LNCAP (cell line): ENCODE data around the gene BCL2A1.

Source experiments
- TF ChIP-seq, protein P1 (sequence below): fragments of 450-650 bp; IDR thresholded peaks from 2 replicates; pipeline ENCODE4 v1.5.1; 2017; ENCODE audit warnings: mild to moderate bottlenecking

BCL2A1 gene

DNA sequence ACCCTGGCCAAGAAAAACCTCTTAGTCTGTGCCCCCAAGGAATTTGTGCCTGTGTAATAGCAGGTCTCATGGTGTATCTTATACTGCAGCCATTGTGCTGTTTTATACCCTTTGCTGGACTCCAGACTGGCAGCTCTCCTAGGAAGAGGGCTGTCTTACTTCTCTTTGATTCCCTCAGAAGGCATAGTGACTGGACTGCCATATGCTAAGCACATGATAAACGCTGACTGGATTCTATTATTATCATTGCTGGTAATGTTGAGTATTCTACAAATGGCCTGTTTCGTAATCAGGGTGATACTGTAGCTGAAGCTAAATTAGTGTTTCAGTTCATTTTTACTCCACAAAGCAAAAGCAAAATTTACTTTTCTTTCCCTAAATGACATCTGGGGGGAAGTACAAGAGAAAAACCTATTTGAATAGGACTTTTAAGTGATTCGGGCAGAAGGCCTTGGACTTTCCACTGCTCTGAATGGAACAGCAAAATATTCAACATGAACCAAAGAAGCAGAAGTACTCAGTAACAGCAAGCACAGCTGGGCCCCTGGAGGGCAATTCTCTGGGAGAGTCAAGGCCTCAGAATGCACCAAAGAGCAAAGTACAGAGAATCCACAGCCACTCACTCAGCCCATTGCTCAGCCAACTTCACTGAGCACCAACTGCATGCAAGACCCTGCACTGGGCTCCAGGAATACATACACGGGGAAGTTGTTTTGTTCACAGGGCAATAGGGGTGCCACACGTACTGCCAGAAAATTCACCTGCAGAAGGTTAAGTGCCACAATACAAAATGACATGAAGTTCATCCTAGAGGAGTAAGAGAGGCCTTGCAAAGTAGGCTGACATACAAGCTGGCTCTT, 7.9 kb upstream of the BCL2A1 start:
- TF ChIP-seq, protein P1, sequence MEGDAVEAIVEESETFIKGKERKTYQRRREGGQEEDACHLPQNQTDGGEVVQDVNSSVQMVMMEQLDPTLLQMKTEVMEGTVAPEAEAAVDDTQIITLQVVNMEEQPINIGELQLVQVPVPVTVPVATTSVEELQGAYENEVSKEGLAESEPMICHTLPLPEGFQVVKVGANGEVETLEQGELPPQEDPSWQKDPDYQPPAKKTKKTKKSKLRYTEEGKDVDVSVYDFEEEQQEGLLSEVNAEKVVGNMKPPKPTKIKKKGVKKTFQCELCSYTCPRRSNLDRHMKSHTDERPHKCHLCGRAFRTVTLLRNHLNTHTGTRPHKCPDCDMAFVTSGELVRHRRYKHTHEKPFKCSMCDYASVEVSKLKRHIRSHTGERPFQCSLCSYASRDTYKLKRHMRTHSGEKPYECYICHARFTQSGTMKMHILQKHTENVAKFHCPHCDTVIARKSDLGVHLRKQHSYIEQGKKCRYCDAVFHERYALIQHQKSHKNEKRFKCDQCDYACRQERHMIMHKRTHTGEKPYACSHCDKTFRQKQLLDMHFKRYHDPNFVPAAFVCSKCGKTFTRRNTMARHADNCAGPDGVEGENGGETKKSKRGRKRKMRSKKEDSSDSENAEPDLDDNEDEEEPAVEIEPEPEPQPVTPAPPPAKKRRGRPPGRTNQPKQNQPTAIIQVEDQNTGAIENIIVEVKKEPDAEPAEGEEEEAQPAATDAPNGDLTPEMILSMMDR = no peak

DNA sequence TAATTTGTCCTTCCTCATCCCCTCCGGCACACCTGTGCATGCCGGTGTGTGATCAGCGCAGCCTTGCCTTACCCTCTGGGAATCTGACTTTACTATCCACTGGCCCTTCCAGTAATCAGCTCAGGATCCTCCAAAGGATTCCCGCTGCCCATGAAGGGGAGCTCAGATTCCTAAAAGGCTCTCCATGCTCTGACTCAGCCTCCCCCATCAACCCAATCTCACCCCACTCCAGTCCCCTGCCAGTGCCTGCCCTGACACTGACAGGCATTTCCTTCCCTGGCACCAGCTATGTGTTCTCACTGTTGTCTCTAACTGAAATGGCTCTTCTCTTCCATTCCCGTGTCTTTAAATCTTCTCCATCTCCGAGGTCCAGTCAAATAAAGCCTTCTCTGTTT, 7.3 kb upstream of the BCL2A1 start:
- TF ChIP-seq, protein P1 = no peak

DNA sequence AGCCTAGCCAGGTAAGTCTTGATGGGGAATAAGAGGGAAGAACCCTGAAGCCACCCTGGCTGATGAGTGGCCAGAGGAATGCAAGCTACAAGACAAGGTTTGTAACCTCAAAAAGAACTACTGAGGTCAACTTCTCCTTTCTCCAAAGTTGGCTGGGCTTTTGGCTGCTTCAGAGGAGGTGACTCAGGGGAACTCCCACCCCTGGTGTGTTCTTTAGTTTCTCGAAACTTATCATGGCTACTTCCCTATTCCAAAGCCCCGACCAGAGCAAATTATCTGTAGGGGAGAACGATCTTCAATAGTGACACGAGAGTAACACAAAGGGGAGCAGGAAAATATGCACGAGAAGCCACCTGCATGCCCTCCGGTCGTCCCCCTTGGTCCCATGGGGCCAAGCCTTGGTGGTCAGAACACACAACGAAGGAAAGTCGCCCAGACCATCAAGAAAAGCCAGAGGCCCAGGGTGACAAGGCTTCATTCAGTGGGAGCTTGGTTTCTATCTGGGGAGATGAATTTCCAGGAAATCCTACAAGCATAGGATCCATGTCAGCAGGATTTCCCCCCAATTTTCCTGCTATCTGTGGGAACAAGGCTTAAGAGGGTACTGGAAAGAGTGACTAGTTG, 6.5 kb upstream of the BCL2A1 start:
- TF ChIP-seq, protein P1 = no peak

DNA sequence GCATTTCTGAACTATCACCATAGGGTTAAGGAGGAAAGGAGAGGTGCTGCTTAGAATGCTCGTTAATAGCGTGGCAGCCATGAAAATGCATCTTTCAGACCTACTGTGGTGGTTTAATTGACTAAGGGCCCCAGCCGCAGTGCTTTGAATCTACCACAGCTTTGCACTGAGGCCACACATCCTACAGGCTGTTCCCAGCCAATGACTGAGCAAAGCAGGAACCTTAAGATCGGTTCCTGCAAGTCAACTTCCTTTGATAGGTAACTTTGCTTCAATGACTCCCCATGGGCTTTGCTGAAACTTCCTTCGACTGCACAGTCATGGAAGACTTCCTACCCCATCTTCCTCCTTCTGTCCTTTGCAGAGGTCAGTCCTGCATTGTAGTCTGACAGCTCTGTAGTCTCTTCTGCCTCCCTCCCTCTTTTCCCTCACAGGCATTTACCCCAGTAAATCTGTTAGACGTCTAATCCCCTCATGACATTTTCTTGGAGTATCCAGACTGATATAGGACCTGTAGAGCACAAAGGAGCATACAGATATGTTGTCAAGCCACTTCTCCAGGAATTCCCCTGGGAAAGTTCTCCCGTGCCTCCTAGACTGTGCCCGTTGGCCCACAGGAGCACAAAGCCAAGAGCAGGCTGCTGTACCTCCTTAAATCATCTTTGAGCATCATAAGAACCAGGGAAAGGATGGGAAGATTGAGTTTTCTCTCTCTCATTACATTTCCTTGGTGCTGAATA, 2.6 kb upstream of the BCL2A1 start:
- TF ChIP-seq, protein P1 = no peak

DNA sequence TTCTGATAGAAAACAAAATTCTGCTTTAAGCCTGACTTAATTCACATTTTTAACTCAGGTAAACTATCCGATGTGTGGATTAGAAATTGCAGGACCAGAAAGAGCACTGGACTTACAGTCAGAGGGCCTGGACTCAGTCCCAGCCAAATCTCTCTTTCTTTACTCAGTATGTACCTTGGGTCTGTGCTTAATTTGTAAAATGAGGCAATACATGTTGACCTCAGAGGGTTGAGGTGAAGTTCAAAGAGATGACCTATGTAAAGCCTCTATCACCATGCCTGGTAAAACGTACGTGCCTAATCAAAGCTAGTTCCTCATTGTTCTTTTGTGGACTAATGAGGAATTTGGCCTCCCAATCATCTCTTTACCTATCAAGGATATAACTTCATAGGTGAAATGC, 1.9 kb upstream of the BCL2A1 start:
- TF ChIP-seq, protein P1 = no peak

DNA sequence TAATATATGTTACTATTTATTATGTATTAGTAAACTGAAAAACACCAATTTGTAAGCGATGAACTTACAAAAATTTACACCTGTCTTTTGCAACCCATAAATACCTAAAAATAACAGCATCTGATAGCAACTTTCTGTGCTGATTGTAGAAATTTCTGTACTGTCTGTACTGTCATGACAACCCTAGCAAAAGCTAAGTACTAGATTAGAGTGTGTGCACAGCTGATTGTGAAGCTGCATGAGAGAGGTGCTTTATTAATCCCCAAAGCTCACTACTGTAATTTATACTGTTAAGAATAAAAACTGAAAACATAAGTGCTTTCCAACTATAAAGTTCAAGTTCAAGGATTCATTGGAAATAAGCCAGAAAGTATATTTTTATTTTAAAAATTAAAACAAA, 815 bp downstream of the BCL2A1 start:
- TF ChIP-seq, protein P1 = no peak

DNA sequence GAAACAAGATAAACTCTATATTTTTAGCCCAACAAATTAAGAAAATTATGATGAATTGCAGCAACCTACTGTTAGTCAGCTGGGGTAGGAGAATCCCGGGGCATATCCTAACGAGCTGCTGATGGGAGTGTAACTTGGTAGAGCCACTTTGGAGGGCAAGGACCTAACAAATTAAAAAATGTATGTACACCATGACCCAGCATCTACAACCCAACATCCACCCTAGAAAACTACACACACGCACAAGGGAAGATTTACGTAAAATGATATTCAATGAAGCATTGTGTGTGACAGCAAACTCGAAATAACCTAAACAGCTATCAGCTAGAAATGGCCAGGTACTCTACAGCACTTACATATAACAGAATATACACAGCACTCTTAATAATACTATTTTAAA, 1.9 kb downstream of the BCL2A1 start:
- TF ChIP-seq, protein P1 = no peak
